HG03521 (cell line): ENCODE measurements around the gene MBLAC1.

Source experiments
- ATAC-seq: cut with Tn5 transposase; IDR thresholded peaks from one replicate; pipeline ENCODE4 v1.9.1; 2021; ENCODE audit warnings: mild to moderate bottlenecking, moderate library complexity; ENCODE audit not compliant: unreplicated experiment

MBLAC1 gene, protein sequence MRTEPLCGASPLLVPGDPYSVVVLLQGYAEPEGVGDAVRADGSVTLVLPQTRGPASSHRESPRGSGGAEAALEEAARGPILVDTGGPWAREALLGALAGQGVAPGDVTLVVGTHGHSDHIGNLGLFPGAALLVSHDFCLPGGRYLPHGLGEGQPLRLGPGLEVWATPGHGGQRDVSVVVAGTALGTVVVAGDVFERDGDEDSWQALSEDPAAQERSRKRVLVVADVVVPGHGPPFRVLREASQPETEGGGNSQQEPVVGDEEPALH

DNA sequence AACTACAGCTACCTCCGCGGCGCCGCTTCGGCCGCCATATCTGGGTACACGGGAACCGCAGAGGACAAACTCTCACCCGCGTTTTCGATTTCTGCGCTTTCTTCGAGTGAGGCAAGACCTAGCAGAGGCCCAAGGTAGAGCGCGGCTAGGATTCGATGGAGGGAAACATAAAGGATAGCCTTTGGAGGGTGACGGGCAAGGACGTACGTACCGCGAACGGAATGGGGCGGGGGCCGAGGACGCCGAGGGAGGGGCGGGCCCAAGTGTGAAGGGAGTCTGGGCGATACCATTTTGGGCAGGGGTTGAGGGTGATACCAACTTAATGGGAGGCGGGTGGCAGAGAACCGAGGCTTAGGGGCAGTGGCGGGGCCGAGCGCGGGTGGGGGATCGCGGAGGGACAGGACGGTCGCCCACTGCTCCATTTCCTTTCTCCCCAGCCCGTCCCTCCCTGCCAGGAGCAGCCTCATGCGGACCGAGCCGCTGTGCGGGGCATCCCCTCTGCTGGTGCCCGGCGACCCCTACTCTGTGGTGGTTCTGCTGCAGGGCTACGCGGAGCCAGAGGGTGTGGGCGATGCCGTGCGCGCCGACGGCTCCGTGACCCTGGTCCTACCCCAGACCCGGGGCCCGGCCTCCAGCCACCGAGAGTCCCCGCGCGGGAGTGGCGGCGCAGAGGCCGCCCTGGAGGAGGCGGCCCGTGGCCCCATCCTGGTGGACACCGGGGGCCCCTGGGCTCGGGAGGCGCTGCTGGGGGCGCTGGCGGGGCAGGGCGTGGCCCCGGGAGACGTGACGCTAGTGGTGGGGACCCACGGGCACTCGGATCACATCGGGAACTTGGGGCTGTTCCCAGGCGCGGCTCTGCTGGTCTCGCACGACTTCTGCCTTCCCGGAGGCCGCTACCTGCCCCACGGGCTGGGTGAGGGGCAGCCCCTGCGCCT lies at the start of gene MBLAC1:
MBLAC1 (plus strand) TSS at position 37 of the 935 bp plus-strand sequence; CDS start at position 466, 429 bp downstream.
- ATAC-seq = peak; percentile 67

DNA sequence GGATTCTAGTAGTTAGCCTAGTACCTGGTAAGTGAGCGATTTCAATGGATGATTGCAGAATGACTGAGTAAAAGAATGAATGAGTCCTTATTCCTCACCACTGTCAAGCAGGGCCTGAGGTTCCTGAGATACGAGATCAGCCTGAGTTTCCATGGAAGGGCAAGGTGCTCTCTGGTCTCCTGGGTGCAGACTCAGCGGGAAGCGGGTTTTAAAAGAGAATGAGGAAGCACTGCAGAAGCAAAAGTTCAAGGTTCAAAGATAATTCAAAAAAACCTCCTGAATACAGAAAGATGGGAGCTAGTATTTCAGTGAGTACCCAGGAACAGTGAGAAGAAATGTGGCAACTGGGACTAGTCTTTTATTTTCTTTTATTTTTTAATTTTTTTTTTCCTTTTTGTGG lies 49.6 kb upstream of the MBLAC1 start:
- ATAC-seq = no peak

DNA sequence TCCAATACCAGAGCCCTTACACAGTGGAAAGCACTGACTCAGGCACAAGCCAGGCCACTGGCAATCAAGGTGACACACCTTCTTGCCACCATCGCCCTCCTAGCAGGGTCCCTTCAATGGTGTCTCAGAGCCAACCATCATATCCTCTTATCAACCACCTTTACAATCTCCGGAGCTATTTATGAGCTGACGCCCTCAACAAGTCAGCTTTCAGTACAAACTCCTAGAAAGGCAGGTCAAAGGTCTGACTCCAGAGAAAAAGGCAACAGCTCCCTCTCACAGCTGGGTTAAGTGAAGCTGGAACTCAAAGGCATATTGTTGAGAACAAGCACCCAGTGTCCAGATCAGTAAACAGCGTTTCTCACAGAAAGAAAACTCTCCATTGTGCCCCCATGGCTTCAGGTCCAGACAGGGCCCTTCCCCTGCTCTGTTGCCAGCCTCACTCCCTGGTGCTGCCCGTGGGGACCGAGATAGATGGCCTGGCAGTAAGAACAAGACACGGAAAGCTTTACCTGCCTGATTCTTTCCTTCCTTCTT lies 47.7 kb upstream of the MBLAC1 start:
- no peak for ATAC-seq

DNA sequence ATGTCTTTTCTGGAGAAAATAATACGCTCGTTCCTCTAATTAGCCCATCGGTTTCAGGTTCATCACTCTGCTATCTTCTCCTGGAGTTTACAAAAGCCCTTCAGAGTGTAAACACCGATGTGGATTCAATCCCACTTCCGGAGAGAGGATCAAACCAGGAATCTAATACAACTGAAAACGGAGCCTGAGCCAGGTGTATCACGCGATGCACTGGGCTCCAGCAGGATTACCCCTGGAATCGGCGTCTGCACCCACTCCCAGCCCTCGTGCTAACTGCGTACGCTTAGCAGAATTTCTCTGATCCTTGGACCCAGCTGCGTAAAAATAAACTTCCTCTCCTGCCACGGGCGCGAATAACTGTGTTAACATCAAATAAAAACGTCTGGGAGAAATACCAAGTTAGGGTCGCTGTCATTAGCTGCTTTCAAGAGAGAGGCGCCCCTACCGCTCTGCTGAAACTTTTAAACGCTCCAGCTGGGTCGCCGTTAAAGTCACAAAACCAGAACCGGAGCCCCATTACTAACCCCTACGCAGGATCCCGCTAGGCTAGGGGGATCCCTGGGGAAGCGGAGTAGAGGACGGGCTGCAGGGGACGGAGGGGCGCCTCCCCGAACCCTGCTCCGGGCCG lies 45.7 kb upstream of the MBLAC1 start:
- ATAC-seq = peak; percentile 3

DNA sequence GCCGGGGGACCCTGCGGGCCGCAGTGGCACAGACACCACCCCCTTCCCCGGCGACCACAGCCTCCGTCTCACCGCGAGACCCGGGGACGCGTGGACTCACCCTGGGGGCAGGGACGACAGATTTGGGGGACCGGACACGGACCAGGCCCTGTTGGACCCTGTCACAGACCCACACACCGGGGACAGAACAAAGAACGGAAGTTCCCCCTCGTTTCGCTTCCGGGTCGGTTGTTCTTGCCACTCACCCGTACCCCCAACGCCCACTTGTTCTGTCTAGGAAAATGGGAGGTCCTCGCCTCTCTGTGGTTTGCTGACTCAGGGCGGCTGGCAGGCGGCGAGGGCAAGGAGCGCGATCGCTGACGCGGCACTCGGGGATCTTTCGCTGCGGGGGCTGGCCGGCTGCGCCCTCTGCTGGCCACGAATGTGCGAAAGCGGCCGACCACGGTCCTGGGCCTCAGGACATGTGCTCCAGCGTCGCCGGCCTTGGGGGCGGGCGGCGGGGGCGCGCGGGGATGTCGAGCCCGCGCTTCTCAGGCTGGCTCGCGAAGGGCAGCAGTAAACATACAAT lies 45.1 kb upstream of the MBLAC1 start, which contains the start of gene ZNF3:
ZNF3 (minus strand) TSS at position 189 of the 568 bp plus-strand sequence. CDS start 4,366 bp downstream, outside the sequence.
- ATAC-seq = peak; percentile 78

DNA sequence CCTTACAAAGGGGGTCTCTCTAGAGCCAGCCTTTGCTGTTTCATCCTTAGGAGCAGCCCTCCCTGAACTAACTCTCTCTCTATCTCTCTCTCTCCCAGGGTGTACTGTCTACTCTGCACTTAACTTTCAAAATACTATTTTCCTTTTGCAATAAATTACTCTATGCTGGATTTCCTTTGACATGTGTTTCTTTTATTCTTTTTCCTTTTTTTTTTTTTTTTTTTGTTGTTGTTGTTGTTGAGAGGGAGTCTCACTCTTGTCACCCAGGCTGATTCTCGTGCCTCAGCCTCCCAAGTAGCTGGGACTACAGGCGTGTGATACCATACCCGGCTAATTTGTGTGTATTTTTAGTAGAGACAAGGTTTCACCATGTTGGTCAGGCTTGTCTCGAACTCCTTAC lies 43.8 kb upstream of the MBLAC1 start:
- no peak for ATAC-seq

DNA sequence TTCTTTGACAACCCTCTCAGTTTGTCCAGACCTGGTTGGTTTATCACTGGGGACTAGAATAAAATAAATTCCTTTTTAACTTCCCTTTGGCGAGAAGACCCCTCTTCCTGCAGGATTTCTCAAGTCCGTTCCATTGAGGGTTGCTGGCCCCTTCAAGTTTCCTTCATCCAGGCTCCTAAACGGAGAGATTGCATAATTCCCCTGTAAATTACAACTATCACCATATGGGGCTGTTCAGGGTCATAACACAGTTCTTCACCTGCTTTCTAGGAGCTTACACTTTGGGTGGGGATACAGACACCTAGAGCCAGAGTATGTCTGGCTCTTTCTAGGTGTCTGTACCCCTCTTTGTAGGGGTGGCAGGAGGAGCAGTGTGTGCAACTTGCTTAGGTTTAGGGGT lies 41.3 kb upstream of the MBLAC1 start:
- no peak for ATAC-seq

DNA sequence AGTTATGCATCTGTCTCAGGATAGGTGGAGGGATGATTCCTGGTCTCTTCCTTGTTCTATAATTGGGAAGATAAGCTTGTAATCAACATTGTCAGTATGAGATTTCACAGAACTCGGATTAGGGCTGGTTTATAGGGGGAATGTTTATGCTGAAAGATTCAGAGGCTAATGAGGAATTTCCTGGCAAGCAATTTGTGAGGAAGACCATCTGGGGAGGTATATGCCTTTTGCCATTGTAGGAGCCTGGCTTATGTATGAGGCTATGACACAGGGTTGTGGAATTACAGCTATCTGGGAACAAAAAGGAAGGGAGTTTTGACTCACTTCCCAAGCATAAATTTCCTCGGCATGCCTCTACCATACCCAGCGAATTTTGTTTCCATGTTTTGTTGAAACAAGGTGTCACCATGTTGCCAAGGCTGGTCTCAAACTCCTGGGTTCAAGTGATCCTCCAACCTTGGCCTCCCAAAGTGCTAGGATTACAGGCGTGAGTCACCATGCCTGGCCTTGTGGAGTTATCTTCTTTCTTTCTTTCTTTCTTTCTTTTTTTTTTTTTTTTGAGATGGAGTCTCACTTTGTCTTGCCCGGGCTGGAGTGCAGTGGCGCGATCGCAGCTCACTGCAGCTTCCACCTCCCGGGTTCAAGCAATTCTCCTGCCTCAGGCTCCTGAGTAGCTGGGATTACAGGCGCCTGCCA lies 39.6 kb upstream of the MBLAC1 start:
- ATAC-seq = no peak

DNA sequence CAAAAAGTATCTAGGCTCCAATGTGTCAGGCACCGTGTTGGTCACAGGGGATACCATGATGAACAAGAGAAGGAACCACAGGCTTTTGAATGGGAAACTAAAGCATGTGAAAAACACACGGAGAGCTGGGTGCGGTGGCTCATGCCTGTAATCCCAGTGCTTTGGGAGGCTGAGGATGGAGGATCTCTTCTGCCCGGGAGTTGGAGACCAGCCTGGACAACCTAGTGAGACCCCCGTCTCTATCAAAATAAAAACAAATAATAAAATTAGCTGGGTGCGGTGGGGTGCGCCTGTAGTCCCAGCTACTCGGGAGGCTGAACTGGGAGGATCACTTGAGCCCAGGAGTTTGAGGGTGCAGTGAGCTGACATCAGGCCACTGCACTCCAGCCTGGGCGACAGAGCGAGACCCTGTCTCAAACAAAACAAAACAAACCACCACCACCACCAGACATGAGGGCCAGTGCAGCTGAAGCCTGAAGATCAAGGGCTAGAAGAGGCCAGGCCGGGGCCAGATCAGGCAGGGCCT lies 38.6 kb upstream of the MBLAC1 start:
- no peak for ATAC-seq

DNA sequence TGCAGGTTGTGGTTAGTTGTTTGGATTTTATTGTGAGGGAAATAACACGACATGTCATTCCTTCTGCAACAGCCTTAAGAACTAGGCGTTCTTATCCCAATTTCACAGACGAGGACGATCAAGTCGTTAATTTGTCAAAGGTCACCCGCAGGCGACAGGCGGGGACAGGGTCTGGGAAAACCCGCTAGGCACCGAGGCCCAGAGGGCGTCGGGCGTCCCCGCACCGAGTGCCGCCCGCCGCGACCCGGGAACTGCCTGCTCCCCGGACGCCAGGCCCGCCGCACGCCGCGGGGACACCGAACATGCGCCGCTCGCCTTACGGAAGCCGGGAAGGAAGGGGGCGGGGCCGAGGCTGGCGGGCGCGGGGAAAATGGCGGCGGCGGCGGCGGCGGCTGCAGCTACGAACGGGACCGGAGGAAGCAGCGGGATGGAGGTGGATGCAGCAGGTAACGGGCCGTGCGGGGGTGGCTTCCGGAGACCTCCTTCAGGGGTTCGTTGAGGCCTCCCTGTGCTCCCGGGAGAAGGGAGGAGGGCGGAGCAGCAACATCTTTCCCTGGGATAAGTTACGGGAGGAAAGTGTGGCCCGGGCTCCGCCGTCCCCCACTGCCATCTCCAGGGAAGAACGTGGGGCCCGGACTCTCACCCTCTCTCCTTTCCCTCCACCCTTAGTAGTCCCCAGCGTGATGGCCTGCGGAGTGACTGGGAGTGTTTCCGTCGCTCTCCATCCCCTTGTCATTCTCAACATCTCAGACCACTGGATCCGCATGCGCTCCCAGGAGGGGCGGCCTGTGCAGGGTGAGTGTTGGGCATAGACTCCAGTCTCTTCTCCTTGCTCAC lies 37.9 kb upstream of the MBLAC1 start, which contains the start of gene COPS6:
COPS6 (plus strand) TSS at position 349 of the 837 bp plus-strand sequence; CDS start at position 371, 22 bp downstream.
- peak; percentile 42 for ATAC-seq

DNA sequence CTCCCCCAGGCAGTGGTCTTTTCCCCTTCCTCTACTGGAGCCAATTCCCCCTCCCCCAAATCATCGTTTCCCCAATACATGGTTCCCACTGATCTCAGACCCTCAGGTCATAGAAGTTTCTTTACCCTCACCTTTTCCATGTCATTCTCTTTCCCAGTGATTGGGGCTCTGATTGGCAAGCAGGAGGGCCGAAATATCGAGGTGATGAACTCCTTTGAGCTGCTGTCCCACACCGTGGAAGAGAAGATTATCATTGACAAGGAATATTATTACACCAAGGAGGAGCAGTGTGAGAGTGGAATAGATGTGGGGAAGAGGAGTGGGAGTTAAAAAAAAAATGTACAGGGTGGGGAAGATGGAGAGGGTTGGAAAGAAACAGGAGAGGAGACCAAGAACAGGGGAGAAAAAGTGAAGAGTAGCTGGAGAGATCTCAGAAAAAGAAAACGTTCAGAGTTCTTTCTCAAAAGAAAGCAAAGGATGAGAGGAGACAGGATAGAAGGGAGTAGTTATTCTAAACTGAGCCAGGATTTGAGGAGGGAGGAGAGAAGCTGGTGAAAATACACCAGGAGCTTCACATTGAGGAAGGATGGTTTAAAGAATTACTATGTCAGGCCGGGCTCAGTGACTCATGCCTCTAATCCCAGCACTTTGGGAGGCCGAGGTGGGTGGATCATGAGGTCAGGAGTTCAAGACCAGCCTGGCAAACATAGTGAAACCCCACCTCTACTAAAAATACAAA lies 37.1 kb upstream of the MBLAC1 start:
- no peak for ATAC-seq

DNA sequence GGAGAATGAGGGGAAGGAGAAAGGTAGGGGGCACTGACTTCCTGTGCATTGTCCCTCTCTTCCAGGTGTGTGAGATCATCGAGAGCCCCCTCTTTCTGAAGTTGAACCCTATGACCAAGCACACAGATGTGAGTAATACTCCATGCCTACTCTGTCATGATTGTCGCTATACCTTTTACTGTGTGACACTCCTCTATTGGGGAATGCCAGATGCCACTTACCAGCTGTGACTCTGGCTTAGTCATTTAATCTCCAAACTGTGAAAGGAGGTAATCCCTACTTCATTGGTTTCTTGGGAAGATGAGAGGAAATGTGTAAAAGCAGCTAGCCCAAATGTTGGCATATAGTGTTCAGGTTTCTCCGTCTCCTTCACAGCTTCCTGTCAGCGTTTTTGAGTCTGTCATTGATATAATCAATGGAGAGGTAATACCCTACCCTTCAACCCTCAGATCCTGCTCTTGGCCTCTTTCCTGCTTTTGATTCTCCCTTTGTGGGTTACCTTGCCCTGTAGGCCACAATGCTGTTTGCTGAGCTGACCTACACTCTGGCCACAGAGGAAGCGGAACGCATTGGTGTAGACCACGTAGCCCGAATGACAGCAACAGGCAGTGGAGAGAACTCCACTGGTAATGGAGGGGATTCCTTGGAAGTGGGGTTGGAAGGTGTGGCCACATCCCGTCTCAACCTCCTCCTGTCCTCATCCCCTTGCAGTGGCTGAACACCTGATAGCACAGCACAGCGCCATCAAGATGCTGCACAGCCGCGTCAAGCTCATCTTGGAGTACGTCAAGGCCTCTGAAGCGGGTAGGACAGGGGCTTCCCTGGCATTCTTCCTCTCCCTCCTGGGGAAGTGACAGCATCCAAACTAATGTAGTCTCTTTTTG lies 36.0 kb upstream of the MBLAC1 start:
- no peak for ATAC-seq

DNA sequence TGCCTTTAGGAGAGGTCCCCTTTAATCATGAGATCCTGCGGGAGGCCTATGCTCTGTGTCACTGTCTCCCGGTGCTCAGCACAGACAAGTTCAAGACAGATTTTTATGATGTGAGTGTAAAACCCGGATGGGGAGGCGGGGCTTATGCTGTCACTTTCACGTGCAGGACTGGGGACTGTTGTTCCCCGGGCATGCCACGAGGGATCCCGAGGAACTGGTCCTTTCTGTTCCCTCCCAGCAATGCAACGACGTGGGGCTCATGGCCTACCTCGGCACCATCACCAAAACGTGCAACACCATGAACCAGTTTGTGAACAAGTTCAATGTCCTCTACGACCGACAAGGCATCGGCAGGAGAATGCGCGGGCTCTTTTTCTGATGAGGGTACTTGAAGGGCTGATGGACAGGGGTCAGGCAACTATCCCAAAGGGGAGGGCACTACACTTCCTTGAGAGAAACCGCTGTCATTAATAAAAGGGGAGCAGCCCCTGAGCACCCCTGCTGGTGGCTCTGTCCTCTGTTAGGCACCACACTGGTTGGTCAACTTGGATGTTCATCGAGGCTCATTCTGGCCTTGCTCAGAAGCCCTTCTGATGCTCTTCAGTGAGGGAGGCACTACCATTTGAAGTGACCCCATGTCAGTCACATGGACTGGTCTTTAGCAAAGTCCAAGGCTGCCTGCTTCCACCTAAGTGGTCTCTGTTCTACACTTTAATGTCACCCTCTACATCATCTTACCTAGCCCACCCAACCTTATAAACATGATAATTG lies 35.2 kb upstream of the MBLAC1 start:
- no peak for ATAC-seq

DNA sequence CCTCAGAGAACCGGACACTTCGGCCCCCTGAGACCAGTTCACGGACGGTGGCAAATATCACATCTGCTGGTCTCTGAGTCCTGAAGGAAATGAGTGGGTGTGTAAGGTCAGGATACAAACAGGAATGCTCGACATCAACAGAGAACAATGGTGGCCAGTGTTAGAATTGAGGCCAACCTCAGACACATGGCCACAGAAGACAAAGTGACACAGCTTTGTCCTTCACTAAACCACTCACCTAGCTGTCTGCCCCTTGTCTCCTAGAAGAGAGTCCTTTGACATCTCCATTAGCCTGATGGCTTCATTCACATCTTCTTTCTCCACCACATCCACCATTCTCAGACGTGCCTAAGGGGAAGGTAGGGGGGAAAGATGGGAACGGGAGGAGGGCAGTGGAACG lies 33.7 kb upstream of the MBLAC1 start:
- no peak for ATAC-seq

DNA sequence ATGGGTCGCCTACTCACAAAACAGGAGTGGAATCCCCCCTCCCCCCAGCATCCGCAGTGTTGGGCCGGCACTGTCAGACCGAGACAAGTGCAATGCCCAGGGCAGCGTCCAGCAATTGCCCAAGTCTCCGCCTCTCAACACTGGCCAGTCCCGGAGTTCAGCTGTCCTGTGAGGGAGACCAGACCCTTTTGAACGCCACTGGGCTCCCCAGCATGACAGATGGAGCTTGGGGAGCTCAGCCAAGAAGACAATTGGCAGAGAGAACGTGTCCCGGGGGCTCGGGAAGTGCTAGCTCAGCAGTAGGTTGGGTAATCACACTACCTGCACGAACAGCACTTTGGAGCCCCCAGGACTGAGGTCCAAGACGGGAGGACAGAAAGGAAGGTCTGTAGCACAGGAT lies 33.3 kb upstream of the MBLAC1 start:
- no peak for ATAC-seq

DNA sequence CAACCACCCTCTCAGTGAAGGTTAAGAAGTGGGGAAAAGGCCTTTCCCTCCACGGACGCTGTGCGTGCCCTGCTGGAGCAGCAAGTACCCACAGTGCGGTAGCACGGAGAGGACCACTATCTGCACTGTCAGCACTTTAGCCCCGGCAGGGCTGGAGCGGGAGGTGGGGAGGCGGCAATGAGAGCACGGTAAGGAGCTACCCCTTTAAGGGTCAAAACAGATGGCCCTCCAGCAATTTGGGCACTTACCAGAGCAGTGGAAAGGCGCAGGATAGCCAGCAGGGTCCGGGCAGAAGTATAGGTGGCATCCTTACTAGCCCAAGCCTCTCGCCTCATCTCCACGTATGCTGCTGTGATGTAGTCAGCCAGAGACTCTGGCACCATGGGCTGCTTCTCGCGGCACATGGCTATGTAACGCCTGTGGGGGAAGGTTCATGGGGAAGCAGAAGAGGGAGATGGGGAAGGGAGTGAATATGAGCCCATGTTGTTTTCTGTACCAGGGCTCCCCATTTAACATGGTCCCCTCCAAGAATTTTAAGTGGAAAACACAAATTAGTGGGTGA lies 32.8 kb upstream of the MBLAC1 start:
- no peak for ATAC-seq
